Effector CD4-positive, alpha-beta T cell (primary cell): ENCODE results near the gene THUMPD3.

Experiments
- DNase-seq: peaks from one replicate; pipeline ENCODE4 v3.0.0-alpha.2; 2020

The THUMPD3 gene

GRCh38 chr3:9397906-9398699 is 35.2 kb downstream of the THUMPD3 start:
- DNase-seq, result peak; percentile 16

- DNase-seq, result peak; percentile 18
Measured at GRCh38 chr3:9398700-9399336, 36.0 kb downstream of the THUMPD3 start.

GRCh38 chr3:9399337-9399703 is 36.5 kb downstream of the THUMPD3 start:
- DNase-seq, result no peak

GRCh38 chr3:9399746-9400145 is 36.9 kb downstream of the THUMPD3 start:
- DNase-seq, result no peak

GRCh38 chr3:9400616-9401015 is 37.8 kb downstream of the THUMPD3 start:
- DNase-seq, result no peak

GRCh38 chr3:9401986-9402385 is 39.1 kb downstream of the THUMPD3 start:
- no peak for DNase-seq

GRCh38 chr3:9402410-9403228 is 39.8 kb downstream of the THUMPD3 start:
- DNase-seq, result no peak

- no peak for DNase-seq
Measured at GRCh38 chr3:9403463-9403862, 40.6 kb downstream of the THUMPD3 start.

GRCh38 chr3:9404680-9405079 is 41.8 kb downstream of the THUMPD3 start:
- peak; percentile 23 for DNase-seq

- DNase-seq, result no peak
Measured at GRCh38 chr3:9405756-9406155, 42.9 kb downstream of the THUMPD3 start.

GRCh38 chr3:9406856-9407626 is 44.2 kb downstream of the THUMPD3 start:
- DNase-seq, result no peak

GRCh38 chr3:9408061-9408460 is 45.2 kb downstream of the THUMPD3 start:
- DNase-seq, result no peak

- DNase-seq, result no peak
Measured at GRCh38 chr3:9408546-9408945, 45.7 kb downstream of the THUMPD3 start.

GRCh38 chr3:9409981-9410854 is 47.4 kb downstream of the THUMPD3 start:
- DNase-seq, result no peak

- no peak for DNase-seq
Measured at GRCh38 chr3:9411302-9411701, 48.4 kb downstream of the THUMPD3 start.

- DNase-seq, result no peak
Measured at GRCh38 chr3:9412293-9412692, 49.4 kb downstream of the THUMPD3 start.

GRCh38 chr3:9414826-9415225 is 52.0 kb downstream of the THUMPD3 start:
- no peak for DNase-seq

GRCh38 chr3:9415485-9416138 is 52.8 kb downstream of the THUMPD3 start:
- no peak for DNase-seq

- no peak for DNase-seq
Measured at GRCh38 chr3:9416139-9416780, 53.4 kb downstream of the THUMPD3 start.

- DNase-seq, result no peak
Measured at GRCh38 chr3:9420850-9421549, 58.1 kb downstream of the THUMPD3 start.
